CD8-positive, alpha-beta memory T cell (primary cell): ENCODE results near the gene GPHN. TPM values are rescaled to one million over a fixed set of nuclear protein-coding genes. Genes with fewer than 3 reads are reported as not detected.
"Not testable (repeated sequence)": the region's sequence is repeated elsewhere in the genome, so short reads cannot be mapped to it uniquely, and the experiment has no call there.

Source experiments
- CTCF ChIA-PET: fragments of 350-600 bp; sonication (Branson Sonifier 250); formaldehyde crosslinking; loops from one replicate; lab custom pipeline; 2021; ENCODE audit warnings: antibody characterized with exemption; lab: Charles Lee
- POLR2A ChIA-PET: fragments of 350-600 bp; sonication (Branson Sonifier 250); formaldehyde crosslinking; loops from one replicate; lab custom pipeline; 2021; ENCODE audit warnings: antibody characterized with exemption; lab: Charles Lee
- DNase-seq, 5 donors: peaks; one replicate each; pipeline versions ENCODE4 v3.0.0 to v3.0.0-alpha.2; 2020 to 2022; ENCODE audit warnings: mixed read lengths in 1 of 5
- H3K27ac ChIP-seq: one replicate; pipeline ENCODE4 v1.7.0; 2013; ENCODE audit warnings: low read depth, mild to moderate bottlenecking, low read length, moderate library complexity
- H3K27me3 ChIP-seq: 2 replicates; pipeline ENCODE4 v1.7.0; 2013; ENCODE audit warnings: low read length, mild to moderate bottlenecking; ENCODE audit not compliant: insufficient read depth, poor library complexity, severe bottlenecking
- H3K36me3 ChIP-seq: 2 replicates; pipeline ENCODE4 v1.7.0; 2013; ENCODE audit warnings: mild to moderate bottlenecking, low read length, moderate library complexity; ENCODE audit not compliant: insufficient read depth
- H3K4me1 ChIP-seq: 2 replicates; pipeline ENCODE4 v1.7.0; 2013; ENCODE audit warnings: mild to moderate bottlenecking, low read length, moderate library complexity; ENCODE audit not compliant: insufficient read depth
- H3K4me3 ChIP-seq: 2 replicates; pipeline ENCODE4 v1.7.0; 2013; ENCODE audit warnings: mild to moderate bottlenecking, low read length
- H3K9me3 ChIP-seq: 2 replicates; pipeline ENCODE4 v1.7.0; 2013; ENCODE audit warnings: mild to moderate bottlenecking, low read length
- H3K27ac Mint-ChIP-seq, 8 donors: one replicate each; pipeline ENCODE4 v1.8.0; 2020 to 2021; ENCODE audit warnings: mixed read lengths in 8 of 8, mild to moderate bottlenecking in 6 of 8, inconsistent platforms in 3 of 8, moderate library complexity in 3 of 8
- H3K27me3 Mint-ChIP-seq, 2 donors: one replicate each; pipeline ENCODE4 v1.8.0; 2020 to 2021; ENCODE audit warnings: mixed read lengths in 2 of 2, mild to moderate bottlenecking in 1 of 2, moderate library complexity in 1 of 2
- H3K36me3 Mint-ChIP-seq, 3 donors: one replicate each; pipeline ENCODE4 v1.8.0; 2020 to 2021; ENCODE audit warnings: mixed read lengths in 3 of 3, inconsistent platforms in 1 of 3, mild to moderate bottlenecking in 1 of 3
- H3K4me1 Mint-ChIP-seq, 3 donors: one replicate each; pipeline ENCODE4 v1.8.0; 2020 to 2021; ENCODE audit warnings: mixed read lengths in 3 of 3, inconsistent platforms in 1 of 3, mild to moderate bottlenecking in 1 of 3
- H3K4me3 Mint-ChIP-seq, 7 donors: one replicate each; pipeline ENCODE4 v1.8.0; 2020 to 2021; ENCODE audit warnings: mixed read lengths in 7 of 7, mild to moderate bottlenecking in 6 of 7, moderate library complexity in 4 of 7, inconsistent platforms in 2 of 7
- H3K9me3 Mint-ChIP-seq, 5 donors: one replicate each; pipeline ENCODE4 v1.8.0; 2020 to 2022; ENCODE audit warnings: mixed read lengths in 5 of 5, mild to moderate bottlenecking in 3 of 5, moderate library complexity in 2 of 5, inconsistent platforms in 1 of 5
- polyA plus RNA-seq: library from polyadenylated mRNA; unstranded; fragments of 300-500 nt; fragmentation: Illumina TruSeq; gene quantifications from one replicate; pipeline ENCODE4 v1.2.3, GENCODE V29; 2021
- total RNA-seq, 2 experiments: library from RNA; stranded (reverse); gene quantifications; one replicate each; pipeline ENCODE4 v1.2.3, GENCODE V29; 2021

GPHN gene
- total and polyA plus RNA-seq, 3 experiments from 2014 or later: 6.3 to 14.8 (median 12.1) TPM

DNA sequence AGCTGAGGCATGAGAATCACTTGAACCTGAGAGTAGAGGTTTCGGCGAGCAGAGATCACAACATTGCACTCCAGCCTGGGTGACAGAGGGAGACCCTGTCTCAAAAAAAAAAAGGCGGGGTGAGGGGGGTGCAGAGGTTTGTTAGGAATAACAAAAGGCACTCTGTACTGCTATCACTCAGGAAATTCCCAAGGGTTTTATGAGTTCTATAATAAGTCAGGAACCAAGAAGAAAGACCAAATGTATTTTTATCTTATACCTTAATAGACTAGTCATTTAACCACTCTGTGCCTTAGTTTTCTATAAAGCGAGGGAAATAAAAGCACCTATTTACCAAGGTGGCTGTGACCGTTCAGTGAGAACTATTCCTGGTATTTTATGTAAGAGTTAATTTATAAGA lies 319.2 kb downstream of the GPHN start:
- no peaks in the 10 kb centered on the region for H3K27me3 Mint-ChIP-seq
- Histone ChIP-seq H3K27me3 (no peaks in the 10 kb centered on the region), H3K36me3 (no peaks in the 10 kb centered on the region), H3K4me1 (no peaks in the 10 kb centered on the region), H3K4me3 (no peak overlapping the region), H3K9me3 (no peaks in the 10 kb centered on the region), H3K27ac (no peak overlapping the region)
- H3K36me3 Mint-ChIP-seq: peaks cover 0 to 4% (median 0%) of the 10 kb centered on the region in 3 donors
- ChIA-PET CTCF (no interaction called here), POLR2A (no interaction called here)
- H3K4me3 Mint-ChIP-seq: no peak overlapping the region
- H3K9me3 Mint-ChIP-seq: peaks cover 0 to 4% (median 0%) of the 10 kb centered on the region in 5 donors
- no peak overlapping the region for H3K27ac Mint-ChIP-seq
- DNase-seq: no peak
- H3K4me1 Mint-ChIP-seq: no peaks in the 10 kb centered on the region

DNA sequence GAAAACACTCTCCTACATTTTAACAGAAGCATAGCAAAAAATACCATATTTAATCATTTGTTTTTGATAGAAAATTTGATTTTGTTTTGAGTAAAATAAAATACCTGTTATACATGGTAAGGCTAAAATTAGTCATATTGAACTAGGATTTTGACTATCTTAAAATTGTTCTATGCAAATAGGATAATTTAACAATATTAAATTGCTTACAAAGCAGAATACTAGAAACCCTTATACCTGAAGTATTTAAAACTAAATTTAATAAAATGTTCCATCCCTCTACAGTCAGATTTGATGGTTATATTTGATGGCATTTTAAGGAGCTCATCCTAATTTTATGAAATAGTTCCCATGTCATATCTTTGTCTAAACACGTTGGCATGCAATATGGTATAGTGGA lies 323.2 kb downstream of the GPHN start:
- peaks cover 0 to 22% (median 0%) of the 10 kb centered on the region in 3 donors for H3K36me3 Mint-ChIP-seq
- Histone ChIP-seq H3K9me3 (no peaks in the 10 kb centered on the region), H3K4me1 (no peaks in the 10 kb centered on the region), H3K36me3 (no peaks in the 10 kb centered on the region), H3K27me3 (no peaks in the 10 kb centered on the region), H3K4me3 (no peak overlapping the region), H3K27ac (no peak overlapping the region)
- CTCF ChIA-PET: no interaction called here
- H3K9me3 Mint-ChIP-seq: peaks cover 0 to 16% (median 4%) of the 10 kb centered on the region in 5 donors
- POLR2A ChIA-PET: no interaction called here
- no peak for DNase-seq
- no peak overlapping the region for H3K27ac Mint-ChIP-seq
- no peaks in the 10 kb centered on the region for H3K27me3 Mint-ChIP-seq
- no peak overlapping the region for H3K4me3 Mint-ChIP-seq
- no peaks in the 10 kb centered on the region for H3K4me1 Mint-ChIP-seq

DNA sequence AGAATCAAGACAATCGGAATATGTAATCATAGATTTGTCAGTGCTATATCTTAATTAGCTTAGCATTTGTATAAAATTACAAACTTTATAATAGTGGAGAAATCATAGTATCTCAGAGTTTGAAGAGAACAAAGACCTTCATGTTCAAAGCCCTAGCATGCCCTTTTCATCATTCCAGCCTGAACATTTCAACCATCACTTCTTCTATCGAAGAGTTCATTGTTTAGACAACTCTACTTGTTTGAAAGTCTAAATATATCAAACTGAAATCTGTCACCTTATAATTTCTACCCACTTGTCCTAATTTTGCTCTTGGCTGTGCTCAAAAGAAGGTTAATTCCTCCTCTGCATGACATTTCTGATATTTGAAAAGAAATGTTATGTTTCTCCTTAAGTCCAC lies 325.9 kb downstream of the GPHN start:
- no peaks in the 10 kb centered on the region for H3K9me3 ChIP-seq
- no peaks in the 10 kb centered on the region for H3K36me3 ChIP-seq
- POLR2A ChIA-PET: no interaction called here
- Mint-ChIP-seq H3K4me1 (no peaks in the 10 kb centered on the region), H3K36me3 (peaks cover 0 to 18% (median 0%) of the 10 kb centered on the region in 3 donors), H3K27ac (no peak overlapping the region), H3K27me3 (no peaks in the 10 kb centered on the region), H3K4me3 (no peak overlapping the region), H3K9me3 (peaks cover 0 to 16% (median 4%) of the 10 kb centered on the region in 5 donors)
- no peaks in the 10 kb centered on the region for H3K27me3 ChIP-seq
- H3K4me3 ChIP-seq: no peak overlapping the region
- CTCF ChIA-PET: no interaction called here
- no peak for DNase-seq
- no peak overlapping the region for H3K27ac ChIP-seq
- H3K4me1 ChIP-seq: no peaks in the 10 kb centered on the region

DNA sequence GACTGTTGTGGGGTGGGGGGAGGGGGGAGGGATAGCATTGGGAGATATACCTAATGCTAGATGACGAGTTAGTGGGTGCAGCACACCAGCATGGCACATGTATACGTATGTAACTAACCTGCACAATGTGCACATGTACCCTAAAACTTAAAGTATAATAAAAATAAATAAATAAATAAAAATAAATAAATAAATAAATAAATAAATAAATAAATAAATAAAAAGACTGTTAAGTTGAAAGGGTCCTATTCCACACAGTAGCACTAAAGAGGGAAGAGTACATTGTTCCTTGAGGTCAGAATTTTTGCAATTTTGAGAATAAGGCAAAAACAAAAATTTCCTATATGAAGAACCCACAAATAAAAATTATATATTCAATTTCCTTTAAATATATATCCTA lies 329.5 kb downstream of the GPHN start:
- H3K36me3 ChIP-seq, H3K27me3 Mint-ChIP-seq, H3K27me3 ChIP-seq, H3K27ac Mint-ChIP-seq, H3K9me3 ChIP-seq, DNase-seq, H3K4me1 Mint-ChIP-seq, POLR2A ChIA-PET, H3K27ac ChIP-seq, CTCF ChIA-PET, H3K4me3 Mint-ChIP-seq, H3K4me1 ChIP-seq, H3K4me3 ChIP-seq: not testable (repeated sequence)
- Mint-ChIP-seq H3K9me3 (peaks cover 0 to 16% (median 2%) of the 10 kb centered on the region in 5 donors), H3K36me3 (peaks cover 0 to 17% (median 0%) of the 10 kb centered on the region in 3 donors)

DNA sequence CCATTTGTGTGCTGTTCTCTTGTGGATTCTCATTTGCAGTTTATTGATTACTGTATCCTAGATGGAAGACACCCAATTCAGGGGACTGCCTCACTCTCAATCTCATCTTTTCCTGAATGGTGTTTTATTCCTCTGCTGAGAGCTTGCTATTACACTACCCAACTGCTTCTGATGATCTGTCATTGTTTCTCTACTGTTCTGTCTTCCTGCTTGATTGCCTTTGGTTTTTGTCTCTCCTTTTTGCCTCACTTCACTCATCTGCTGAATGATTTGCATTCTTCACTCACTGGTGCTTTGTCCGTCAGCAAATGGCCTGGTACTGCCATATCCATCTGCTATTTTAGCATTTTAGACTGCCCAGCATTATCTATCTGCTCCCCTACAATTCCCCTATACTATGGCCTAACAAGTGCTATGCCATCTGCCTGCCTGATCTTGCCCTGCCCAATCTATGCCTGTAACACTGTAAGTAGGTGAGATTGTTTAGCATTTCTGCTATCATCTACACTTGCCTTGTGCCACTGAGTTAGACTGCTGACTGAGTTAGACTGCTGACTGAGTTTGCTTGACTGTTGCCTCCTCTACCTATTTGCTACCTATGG lies 335.1 kb downstream of the GPHN start:
- Mint-ChIP-seq H3K4me3 (no peak overlapping the region), H3K36me3 (peaks cover 0 to 4% (median 0%) of the 10 kb centered on the region in 3 donors), H3K27ac (peak overlapping the region in 1 of 8 donors; percentile 55), H3K4me1 (no peaks in the 10 kb centered on the region), H3K9me3 (peaks cover 0 to 2% (median 0%) of the 10 kb centered on the region in 5 donors), H3K27me3 (no peaks in the 10 kb centered on the region)
- no peak for DNase-seq
- CTCF ChIA-PET: no interaction called here
- no peaks in the 10 kb centered on the region for H3K27me3 ChIP-seq
- POLR2A ChIA-PET: no interaction called here
- no peaks in the 10 kb centered on the region for H3K9me3 ChIP-seq
- no peak overlapping the region for H3K4me3 ChIP-seq
- no peaks in the 10 kb centered on the region for H3K4me1 ChIP-seq
- no peak overlapping the region for H3K27ac ChIP-seq
- H3K36me3 ChIP-seq: no peaks in the 10 kb centered on the region

DNA sequence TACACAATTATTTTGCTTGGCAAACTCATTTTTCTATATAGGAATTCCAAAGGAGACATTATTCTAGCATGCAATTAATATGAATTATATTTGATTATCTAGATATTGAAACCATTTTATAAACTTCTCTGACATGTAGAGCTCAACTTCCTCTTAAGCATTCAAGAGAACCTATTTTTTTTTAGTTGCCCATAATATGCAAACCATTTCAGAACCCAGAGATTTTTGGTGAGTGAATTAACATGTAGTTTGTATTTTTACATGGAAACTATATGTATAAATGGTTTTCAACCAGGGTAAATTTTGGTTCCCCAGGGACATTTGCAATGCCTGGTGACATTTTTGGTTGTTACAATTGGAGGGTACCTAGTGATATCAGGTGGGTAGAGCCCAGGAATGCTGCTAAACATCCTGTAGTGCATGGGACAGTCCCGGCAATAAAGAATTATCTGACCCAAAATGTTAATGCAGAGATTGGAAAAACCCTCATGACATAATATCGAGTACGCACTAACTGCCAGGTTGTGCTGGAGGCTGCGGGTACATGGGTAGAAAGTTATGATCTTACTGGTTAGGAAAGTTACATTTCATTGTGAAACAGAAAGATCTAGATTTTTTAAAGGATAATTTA lies 342.4 kb downstream of the GPHN start:
- H3K4me3 Mint-ChIP-seq: no peak overlapping the region
- H3K9me3 Mint-ChIP-seq: peaks cover 0 to 16% (median 7%) of the 10 kb centered on the region in 5 donors
- no peak overlapping the region for H3K4me3 ChIP-seq
- no peaks in the 10 kb centered on the region for H3K4me1 Mint-ChIP-seq
- CTCF ChIA-PET: no interaction called here
- POLR2A ChIA-PET: no interaction called here
- H3K36me3 Mint-ChIP-seq: peaks cover 0 to 28% (median 2%) of the 10 kb centered on the region in 3 donors
- DNase-seq: no peak
- no peak overlapping the region for H3K27ac Mint-ChIP-seq
- no peaks in the 10 kb centered on the region for H3K4me1 ChIP-seq
- H3K27ac ChIP-seq: no peak overlapping the region
- no peaks in the 10 kb centered on the region for H3K36me3 ChIP-seq
- no peaks in the 10 kb centered on the region for H3K9me3 ChIP-seq
- no peaks in the 10 kb centered on the region for H3K27me3 Mint-ChIP-seq
- no peaks in the 10 kb centered on the region for H3K27me3 ChIP-seq

DNA sequence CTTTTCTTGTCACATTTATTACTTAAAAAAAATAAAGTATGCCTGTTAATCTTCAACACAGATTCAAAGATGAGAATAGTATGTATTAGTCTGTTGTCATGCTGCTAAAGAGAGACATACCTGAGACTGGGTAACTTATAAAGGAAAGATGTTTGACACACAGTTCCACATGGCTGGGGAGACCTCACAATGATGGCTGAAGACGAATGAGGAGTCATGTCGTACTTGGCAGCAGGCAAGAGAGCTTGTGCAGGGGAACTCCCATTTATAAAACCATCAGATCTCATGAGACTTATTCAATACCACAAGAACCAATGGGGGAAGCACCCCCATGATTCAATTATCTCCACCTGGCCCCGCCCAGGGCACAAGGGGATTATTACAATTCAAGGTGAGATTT lies 345.4 kb downstream of the GPHN start:
- Mint-ChIP-seq H3K9me3 (peaks cover 4 to 35% (median 13%) of the 10 kb centered on the region in 5 donors), H3K4me3 (no peak overlapping the region), H3K36me3 (peaks cover 0 to 35% (median 2%) of the 10 kb centered on the region in 3 donors), H3K27me3 (peaks cover 0 to 1% of the 10 kb centered on the region in 2 donors), H3K27ac (no peak overlapping the region), H3K4me1 (no peaks in the 10 kb centered on the region)
- ChIA-PET CTCF (no interaction called here), POLR2A (no interaction called here)
- H3K27ac ChIP-seq: no peak overlapping the region
- no peak for DNase-seq
- H3K9me3 ChIP-seq: no peaks in the 10 kb centered on the region
- no peaks in the 10 kb centered on the region for H3K27me3 ChIP-seq
- no peak overlapping the region for H3K4me3 ChIP-seq
- H3K36me3 ChIP-seq: no peaks in the 10 kb centered on the region
- no peaks in the 10 kb centered on the region for H3K4me1 ChIP-seq

DNA sequence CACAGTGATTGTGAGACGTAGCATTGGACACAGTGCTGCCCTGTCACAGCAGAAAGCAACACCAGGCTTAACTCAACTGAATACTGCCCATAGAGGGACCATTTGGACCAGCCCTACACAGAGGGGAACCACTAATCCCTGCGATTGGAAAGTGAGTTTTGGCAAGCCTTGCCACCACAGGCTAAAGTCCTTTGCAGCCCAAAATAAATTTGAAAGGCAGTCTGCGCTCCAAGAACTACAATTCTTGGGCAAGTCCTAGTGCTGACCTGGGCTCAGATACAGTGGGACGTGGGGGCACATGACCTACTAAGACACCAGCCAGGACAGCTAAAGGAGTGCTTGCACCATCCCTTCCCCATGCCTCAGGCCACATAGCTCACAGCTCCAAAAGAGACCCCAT lies 349.9 kb downstream of the GPHN start:
- no peak for DNase-seq
- no peak overlapping the region for H3K27ac Mint-ChIP-seq

More for the DNA sequence above, 349.9 kb downstream of the GPHN start:
- Histone ChIP-seq H3K4me1 (no peaks in the 10 kb centered on the region), H3K27me3 (no peaks in the 10 kb centered on the region), H3K9me3 (no peaks in the 10 kb centered on the region), H3K36me3 (no peaks in the 10 kb centered on the region), H3K4me3 (no peak overlapping the region), H3K27ac (no peak overlapping the region)
- Mint-ChIP-seq H3K27me3 (peaks cover 0 to 3% of the 10 kb centered on the region in 2 donors), H3K4me1 (no peaks in the 10 kb centered on the region), H3K4me3 (no peak overlapping the region), H3K36me3 (peaks cover 0 to 42% (median 3%) of the 10 kb centered on the region in 3 donors), H3K9me3 (peaks cover 19 to 61% (median 27%) of the 10 kb centered on the region in 5 donors)
- ChIA-PET POLR2A (no interaction called here), CTCF (no interaction called here)
